GF-D8 (cell line): ENCODE results near the gene CCDC187.
"Not testable (repeated sequence)": the region's sequence is repeated elsewhere in the genome, so short reads cannot be mapped to it uniquely, and the experiment has no call there.

Experiments used
- DNase-seq: peaks from one replicate; lab custom pipeline; 2025; lab: John Stamatoyannopoulos, UW

Gene CCDC187

DNA sequence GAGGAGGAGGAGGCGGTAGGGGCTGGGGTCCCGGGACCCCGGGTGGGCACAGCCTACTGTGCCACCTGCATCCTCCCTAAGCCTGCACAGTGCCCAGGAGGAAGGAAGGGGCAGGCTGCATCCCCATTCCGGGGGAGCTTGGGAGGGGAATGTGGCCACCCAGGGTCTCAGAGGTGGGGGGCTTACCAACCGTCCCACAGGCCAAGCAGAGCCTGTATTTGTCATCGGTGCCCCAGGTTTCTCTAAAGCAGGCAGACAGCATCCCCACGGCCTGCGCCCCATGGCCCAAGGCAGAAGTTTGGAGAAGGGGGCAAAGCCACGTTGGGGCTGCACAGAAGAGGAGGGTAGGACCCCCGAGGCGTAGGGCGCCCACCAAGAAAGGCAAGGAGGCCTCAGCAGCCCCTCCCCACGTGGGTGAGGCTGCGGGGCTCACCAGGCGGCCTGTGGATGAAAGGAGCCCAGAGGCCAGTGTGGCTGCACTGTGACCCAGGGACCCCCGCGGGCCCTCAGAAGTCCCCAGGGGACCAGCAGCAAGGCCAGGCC lies 22.9 kb upstream of the CCDC187 start:
- DNase-seq, result no peak

- DNase-seq, result peak; percentile 23
Observed at GRCh38 chr9:136326061-136326760, 22.3 kb upstream of the CCDC187 start.

GRCh38 chr9:136325358-136325757 lies 21.5 kb upstream of the CCDC187 start:
- DNase-seq, result no peak

DNA sequence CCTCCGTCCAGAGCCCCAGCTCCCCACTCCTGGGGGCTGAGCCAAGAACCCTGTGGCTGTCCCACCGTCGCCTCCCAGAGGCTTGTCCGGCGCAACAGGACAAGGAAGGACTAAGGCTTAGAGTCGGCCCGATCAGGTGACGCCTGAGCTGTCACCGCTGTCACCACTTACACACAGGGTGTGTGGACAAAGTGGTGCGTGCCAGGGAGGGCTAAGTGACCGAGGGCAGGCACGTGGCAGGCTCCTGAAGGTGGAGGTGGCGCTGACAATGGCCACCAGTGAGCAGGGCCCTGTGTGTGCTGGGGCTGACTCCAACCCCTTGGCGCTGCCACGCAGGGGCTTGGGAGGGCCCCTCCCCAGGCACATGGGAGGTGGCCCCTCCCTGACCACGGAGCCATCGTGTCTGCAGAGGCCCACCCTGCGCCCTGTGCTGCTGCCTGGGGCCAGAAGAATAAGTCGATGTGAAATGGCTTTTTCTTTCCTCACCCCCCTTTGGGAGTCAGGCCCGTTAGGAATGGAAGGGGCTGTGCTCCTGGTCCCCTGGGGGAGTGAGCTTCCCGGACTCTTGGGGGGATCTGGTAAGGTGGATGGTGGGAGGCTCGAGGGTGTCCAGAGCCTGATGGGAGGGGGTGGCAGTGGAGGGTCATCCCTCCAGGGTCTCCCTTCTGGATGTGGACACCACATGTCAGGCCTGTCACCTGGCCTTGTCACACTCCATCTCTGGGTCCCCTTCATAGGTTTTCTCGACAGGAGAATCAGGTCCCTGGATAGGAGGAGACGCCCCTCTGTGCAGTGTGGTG lies 20.8 kb upstream of the CCDC187 start:
- no peak for DNase-seq

GRCh38 chr9:136323371-136323789 lies 19.5 kb upstream of the CCDC187 start:
- no peak for DNase-seq

DNA sequence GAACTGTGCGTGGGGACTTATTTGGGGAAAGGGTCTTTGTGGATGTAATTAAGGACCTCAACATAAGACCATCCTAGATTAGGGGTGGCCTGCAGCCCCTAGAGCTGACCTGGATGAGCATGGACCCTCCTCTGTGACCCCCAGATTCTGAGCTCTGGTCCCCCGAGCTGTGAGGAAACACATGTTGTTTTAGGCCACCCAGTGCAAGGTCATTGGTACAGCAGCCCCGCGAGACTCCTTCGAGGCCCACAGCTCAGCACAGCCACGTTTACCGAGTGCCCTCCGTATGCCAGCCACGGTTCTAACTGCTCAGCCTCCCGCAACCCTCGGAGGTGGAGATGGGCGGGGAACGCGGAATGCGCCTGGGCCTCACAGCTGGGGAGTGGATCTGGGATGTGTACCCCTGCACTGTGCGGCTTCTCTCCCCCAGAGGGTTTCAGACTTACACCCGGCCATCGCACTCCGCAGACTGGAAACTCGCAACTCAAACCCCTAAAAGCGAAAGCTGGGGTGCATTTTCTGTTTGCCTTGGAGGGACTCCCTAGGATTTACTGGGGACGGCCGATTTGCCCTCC lies 18.9 kb upstream of the CCDC187 start:
- DNase-seq, result no peak

GRCh38 chr9:136321561-136321960 lies 17.7 kb upstream of the CCDC187 start:
- no peak for DNase-seq

DNA sequence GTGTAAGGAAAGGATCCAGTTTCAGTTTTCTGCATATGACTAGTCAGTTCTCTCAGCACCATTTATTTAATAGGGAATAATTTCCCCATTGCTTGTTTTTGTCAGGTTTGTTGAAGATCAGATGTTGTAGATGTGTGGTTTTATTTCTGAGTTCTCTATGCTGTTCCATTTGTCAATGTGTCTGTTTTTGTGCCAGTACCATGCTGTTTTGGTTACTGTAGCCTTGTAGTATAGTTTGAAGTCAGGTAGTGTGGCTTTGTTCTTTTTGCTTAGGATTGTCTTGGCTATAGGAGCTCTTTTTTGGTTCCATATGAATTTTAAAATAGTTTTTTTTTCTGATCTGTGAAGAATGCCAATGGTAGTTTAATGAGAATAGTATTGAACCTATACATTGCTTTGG lies 17.1 kb upstream of the CCDC187 start:
- DNase-seq, result not testable (repeated sequence)

- DNase-seq, result not testable (repeated sequence)
Observed at GRCh38 chr9:136319955-136320354, 16.1 kb upstream of the CCDC187 start.

- not testable (repeated sequence) for DNase-seq
Observed at GRCh38 chr9:136319244-136319643, 15.3 kb upstream of the CCDC187 start.

DNA sequence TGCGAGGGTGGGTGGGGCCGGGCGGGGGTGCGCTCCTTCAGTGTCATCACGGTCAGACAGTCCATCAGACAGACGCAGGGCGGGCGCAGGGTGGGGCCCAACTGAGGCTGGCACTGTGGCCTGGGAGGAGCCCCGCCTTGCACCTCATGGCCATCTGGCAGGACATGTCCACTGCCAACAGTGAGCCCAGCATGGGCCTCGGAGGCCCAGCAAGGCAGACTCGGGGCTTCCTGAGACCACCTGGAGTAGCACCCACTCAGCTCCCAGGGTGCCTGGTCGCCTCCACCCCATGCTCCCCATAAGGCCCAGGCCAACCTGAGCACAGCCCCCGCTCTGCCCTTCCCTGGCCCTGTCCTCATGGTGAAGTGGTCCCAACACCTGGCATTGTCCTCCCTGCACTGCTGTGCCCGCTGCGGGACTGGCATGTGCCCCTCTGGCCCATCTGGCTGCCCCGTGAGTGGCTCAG lies 14.9 kb upstream of the CCDC187 start:
- no peak for DNase-seq

DNA sequence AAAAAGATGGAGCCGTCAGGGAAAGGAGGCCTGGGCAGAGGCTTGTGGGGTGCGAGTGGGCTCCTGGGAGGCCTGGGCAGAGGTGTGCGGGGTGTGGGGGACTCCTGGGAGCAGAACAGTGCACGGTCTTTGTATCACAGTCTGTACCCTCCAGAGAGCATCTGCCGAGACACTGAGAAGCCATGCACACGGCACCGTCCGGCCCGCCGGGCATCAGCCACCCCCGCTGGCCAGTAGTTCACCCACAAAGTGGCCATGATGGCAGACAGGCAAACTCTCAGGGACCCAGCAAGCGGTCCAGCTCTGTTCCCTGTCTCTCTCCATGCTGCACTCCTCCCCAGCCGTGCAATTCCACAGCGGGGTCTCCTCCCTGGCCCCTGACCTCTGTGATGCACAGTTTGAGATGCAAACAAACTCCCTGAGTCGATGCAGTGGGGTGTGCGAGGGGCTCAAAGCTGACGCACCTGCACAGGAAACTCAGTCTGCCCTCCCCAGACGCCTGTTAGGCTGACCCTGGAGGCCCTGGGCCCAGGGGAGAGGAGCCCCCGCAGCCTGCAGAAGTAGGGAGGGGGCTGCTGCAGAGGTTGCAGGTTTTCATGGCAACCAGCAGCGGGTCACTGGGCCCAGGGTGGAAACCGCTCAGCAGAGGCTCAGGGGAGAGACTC lies 14.3 kb upstream of the CCDC187 start:
- no peak for DNase-seq

GRCh38 chr9:136317695-136318094 lies 13.8 kb upstream of the CCDC187 start:
- no peak for DNase-seq

DNA sequence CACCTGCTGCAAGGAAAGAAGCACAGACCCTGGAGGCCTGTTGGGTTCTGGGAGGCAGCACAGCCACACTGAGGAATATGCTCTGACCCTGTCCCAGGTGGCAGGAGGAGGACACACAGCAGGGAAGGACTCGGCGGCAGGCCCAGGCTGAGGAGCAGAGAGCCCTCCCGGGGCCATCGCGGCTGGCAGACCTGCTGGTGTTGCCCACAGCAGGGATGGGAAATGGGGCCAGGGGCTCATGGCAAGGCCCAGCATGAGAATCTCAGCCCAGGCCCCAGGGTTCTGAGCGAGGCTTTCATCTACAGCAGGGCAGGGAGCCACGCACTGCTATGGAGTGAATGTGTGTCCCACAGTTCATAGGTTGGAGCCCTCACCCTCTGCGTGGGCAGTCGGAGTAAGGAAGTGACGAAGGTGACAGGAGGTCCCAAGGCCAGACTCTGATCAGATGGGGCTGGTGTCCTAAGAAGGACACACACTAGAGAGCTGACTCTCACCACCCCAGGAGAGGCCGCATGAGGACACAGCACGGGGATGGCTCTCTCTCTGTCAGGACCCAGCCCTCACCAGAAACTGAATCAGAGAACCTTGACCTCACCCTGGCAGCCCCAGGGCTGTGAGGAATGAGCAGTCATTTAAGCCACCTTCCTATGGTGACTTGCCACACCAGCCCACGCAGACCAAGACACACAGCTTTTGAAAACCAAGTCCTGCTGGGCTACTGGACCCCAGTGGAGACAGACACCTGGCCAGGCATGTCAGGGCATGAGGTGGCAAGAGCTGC lies 13.2 kb upstream of the CCDC187 start:
- no peak for DNase-seq

DNA sequence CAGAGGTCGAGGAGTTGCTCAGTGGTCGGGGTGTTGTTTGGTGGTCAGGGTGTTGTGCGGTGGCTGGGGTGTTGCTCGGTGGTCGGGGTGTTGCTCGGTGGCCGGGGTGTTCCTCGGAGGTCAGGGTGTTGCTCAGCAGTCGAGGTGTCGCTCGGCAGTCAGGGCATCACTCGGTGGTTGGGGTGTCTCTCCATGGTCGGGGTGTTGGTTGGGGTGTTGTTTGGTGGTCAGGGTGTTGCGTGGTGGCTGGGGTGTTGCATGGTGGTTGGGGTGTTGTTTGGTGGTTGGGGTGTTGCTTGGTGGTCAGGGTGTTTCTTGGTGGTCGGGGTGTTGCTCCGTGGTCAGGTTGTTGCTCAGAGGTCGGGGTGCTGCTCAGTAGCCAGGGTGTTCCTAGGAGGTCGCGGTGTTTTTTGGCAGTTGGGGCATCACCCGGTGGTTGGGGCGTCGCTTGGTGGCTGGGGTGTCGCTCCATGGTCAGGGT lies 12.4 kb upstream of the CCDC187 start:
- DNase-seq, result no peak

- no peak for DNase-seq
Observed at GRCh38 chr9:136314944-136315343, 11.1 kb upstream of the CCDC187 start.

DNA sequence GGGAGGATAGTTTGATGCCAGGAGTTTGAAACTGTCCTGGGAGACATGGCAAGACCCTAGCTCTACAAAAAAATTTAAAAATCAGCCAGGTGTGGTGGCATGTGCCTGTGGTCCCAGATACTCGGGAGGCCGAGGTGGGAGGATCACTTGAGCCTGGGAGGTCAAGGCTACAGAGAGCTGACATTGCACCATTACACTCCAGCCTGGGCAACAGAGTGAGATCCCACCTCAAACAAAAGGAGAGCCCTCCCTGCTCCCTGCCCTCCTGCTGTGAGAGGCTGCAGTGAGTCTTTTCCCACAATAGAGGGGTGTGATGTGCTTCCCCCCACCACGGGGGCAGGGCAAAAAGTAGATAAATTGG lies 10.1 kb upstream of the CCDC187 start:
- no peak for DNase-seq

GRCh38 chr9:136313111-136314055 lies 9.5 kb upstream of the CCDC187 start:
- DNase-seq, result no peak

- no peak for DNase-seq
Observed at GRCh38 chr9:136312436-136312835, 8.5 kb upstream of the CCDC187 start.

DNA sequence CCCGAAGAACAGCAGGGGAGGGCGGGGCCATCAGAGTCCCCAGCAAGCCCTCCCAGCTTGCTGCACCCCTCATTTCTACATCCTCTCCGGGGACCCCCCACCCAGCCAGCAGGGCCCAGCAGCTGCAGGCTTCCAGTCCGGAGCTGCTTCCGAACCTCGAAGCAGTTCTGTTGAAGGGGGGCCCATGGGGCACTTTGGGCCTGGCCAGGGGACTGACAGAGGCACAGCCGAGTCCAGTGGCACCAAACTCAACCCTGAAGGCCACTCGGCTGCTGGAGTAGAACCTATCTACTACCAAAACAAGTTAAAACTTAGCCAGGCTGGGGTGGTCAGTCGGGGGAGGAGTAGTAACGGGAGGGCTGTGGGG lies 8.1 kb upstream of the CCDC187 start:
- no peak for DNase-seq
